HUES6 (cell line): ENCODE data around the gene ECM2.
"Not testable (repeated sequence)": the region's sequence is repeated elsewhere in the genome, so short reads cannot be mapped to it uniquely, and the experiment has no call there.

ENCODE experiments used
- H3K27ac ChIP-seq: 2 replicates; pipeline ENCODE4 v1.7.0; 2013; ENCODE audit warnings: low read depth, mild to moderate bottlenecking, low read length, inconsistent platforms
- H3K27me3 ChIP-seq: 2 replicates; pipeline ENCODE4 v1.6.1; 2013; ENCODE audit warnings: low read length; ENCODE audit not compliant: control insufficient read depth, insufficient read depth
- H3K36me3 ChIP-seq: 2 replicates; pipeline ENCODE4 v1.6.1; 2013; ENCODE audit warnings: low read length; ENCODE audit not compliant: control insufficient read depth, insufficient read depth
- H3K4me1 ChIP-seq: 2 replicates; pipeline ENCODE4 v1.6.1; 2013; ENCODE audit warnings: low read length; ENCODE audit not compliant: control insufficient read depth, insufficient read depth
- H3K4me3 ChIP-seq: 2 replicates; pipeline ENCODE4 v1.5.1; 2013; ENCODE audit warnings: low read depth, low read length
- H3K9ac ChIP-seq: one replicate; pipeline ENCODE4 v1.6.1; 2013; ENCODE audit warnings: mild to moderate bottlenecking, low read length
- H3K9me3 ChIP-seq: 2 replicates; pipeline ENCODE4 v1.6.1; 2013; ENCODE audit warnings: low read depth, low read length; ENCODE audit not compliant: control insufficient read depth, insufficient read depth

ECM2 gene

GRCh38 chr9:92535940-92536850, at the start of gene ECM2:
Gene ECM2 (minus strand): TSS chr9:92535990. CDS start chr9:92522866, 13,124 bp downstream.
- Histone ChIP-seq H3K27ac (no peak within 1 kb of the TSS), H3K9me3 (no peaks in the 10 kb centered on the region), H3K4me1 (no peaks in the 10 kb centered on the region; the same call in 1 of the 2 replicates), H3K4me3 (no peak within 1 kb of the TSS), H3K36me3 (no peaks in the 10 kb centered on the region), H3K9ac (no peak within 1 kb of the TSS), H3K27me3 (no peaks in the 10 kb centered on the region)

- H3K9me3 ChIP-seq = peaks cover 3% of the 10 kb centered on the region; the same call in 1 of the 2 replicates
- no peaks in the 10 kb centered on the region for H3K36me3 ChIP-seq
- no peak overlapping the region for H3K9ac ChIP-seq
- no peak overlapping the region for H3K27ac ChIP-seq
- no peaks in the 10 kb centered on the region for H3K27me3 ChIP-seq
- no peak overlapping the region for H3K4me3 ChIP-seq
- H3K4me1 ChIP-seq = no peaks in the 10 kb centered on the region
Observed at GRCh38 chr9:92576175-92576574, 40.4 kb upstream of the ECM2 start.

GRCh38 chr9:92573612-92574011, 37.8 kb upstream of the ECM2 start:
- H3K9ac ChIP-seq, H3K9me3 ChIP-seq, H3K36me3 ChIP-seq, H3K4me1 ChIP-seq, H3K27ac ChIP-seq, H3K4me3 ChIP-seq, H3K27me3 ChIP-seq: not testable (repeated sequence)

- not testable (repeated sequence) for H3K9ac ChIP-seq, H3K4me1 ChIP-seq
Observed at GRCh38 chr9:92571871-92572270, 36.1 kb upstream of the ECM2 start.

GRCh38 chr9:92564982-92565381, 29.2 kb upstream of the ECM2 start:
- Histone ChIP-seq H3K9me3 (no peaks in the 10 kb centered on the region), H3K27ac (no peak overlapping the region), H3K9ac (no peak overlapping the region), H3K4me1 (no peaks in the 10 kb centered on the region), H3K36me3 (no peaks in the 10 kb centered on the region), H3K27me3 (no peaks in the 10 kb centered on the region), H3K4me3 (no peak overlapping the region)

More at GRCh38 chr9:92571871-92572270, 36.1 kb upstream of the ECM2 start:
- not testable (repeated sequence) for H3K27ac ChIP-seq, H3K9me3 ChIP-seq, H3K4me3 ChIP-seq, H3K36me3 ChIP-seq, H3K27me3 ChIP-seq

GRCh38 chr9:92564504-92564903, 28.7 kb upstream of the ECM2 start:
- no peaks in the 10 kb centered on the region for H3K9me3 ChIP-seq
- H3K4me1 ChIP-seq = no peaks in the 10 kb centered on the region
- no peak overlapping the region for H3K27ac ChIP-seq
- no peaks in the 10 kb centered on the region for H3K27me3 ChIP-seq
- no peak overlapping the region for H3K9ac ChIP-seq
- no peaks in the 10 kb centered on the region for H3K36me3 ChIP-seq
- H3K4me3 ChIP-seq = no peak overlapping the region

- Histone ChIP-seq H3K27me3 (no peaks in the 10 kb centered on the region), H3K4me1 (peaks cover 10% of the 10 kb centered on the region), H3K9ac (no peak overlapping the region), H3K36me3 (no peaks in the 10 kb centered on the region), H3K4me3 (no peak overlapping the region), H3K27ac (no peak overlapping the region), H3K9me3 (no peaks in the 10 kb centered on the region)
Observed at GRCh38 chr9:92563116-92564100, 27.6 kb upstream of the ECM2 start.

- H3K36me3 ChIP-seq = no peaks in the 10 kb centered on the region
- H3K27ac ChIP-seq = no peak overlapping the region
- H3K27me3 ChIP-seq = no peaks in the 10 kb centered on the region
- no peak overlapping the region for H3K4me3 ChIP-seq
- peaks cover 13% of the 10 kb centered on the region for H3K4me1 ChIP-seq
- H3K9ac ChIP-seq = no peak overlapping the region
- H3K9me3 ChIP-seq = no peaks in the 10 kb centered on the region
Observed at GRCh38 chr9:92562461-92562967, 26.7 kb upstream of the ECM2 start.

- Histone ChIP-seq H3K36me3 (no peaks in the 10 kb centered on the region), H3K9ac (no peak overlapping the region), H3K27ac (no peak overlapping the region)
Observed at GRCh38 chr9:92561374-92562330, 25.9 kb upstream of the ECM2 start.

More at GRCh38 chr9:92561374-92562330, 25.9 kb upstream of the ECM2 start:
- no peaks in the 10 kb centered on the region for H3K27me3 ChIP-seq
- no peaks in the 10 kb centered on the region for H3K9me3 ChIP-seq
- H3K4me3 ChIP-seq = no peak overlapping the region
- peaks cover 13% of the 10 kb centered on the region for H3K4me1 ChIP-seq
